ENCODE results near the gene ADCY1. TPM values are rescaled to one million over a fixed set of nuclear protein-coding genes. Genes with fewer than 3 reads are reported as not detected.
A peak's percentile ranks its signal among the peaks of the same experiment; 100 is the strongest.

The ADCY1 gene
- polyA plus RNA-seq, 1 experiment, result 0.26 TPM

DNA sequence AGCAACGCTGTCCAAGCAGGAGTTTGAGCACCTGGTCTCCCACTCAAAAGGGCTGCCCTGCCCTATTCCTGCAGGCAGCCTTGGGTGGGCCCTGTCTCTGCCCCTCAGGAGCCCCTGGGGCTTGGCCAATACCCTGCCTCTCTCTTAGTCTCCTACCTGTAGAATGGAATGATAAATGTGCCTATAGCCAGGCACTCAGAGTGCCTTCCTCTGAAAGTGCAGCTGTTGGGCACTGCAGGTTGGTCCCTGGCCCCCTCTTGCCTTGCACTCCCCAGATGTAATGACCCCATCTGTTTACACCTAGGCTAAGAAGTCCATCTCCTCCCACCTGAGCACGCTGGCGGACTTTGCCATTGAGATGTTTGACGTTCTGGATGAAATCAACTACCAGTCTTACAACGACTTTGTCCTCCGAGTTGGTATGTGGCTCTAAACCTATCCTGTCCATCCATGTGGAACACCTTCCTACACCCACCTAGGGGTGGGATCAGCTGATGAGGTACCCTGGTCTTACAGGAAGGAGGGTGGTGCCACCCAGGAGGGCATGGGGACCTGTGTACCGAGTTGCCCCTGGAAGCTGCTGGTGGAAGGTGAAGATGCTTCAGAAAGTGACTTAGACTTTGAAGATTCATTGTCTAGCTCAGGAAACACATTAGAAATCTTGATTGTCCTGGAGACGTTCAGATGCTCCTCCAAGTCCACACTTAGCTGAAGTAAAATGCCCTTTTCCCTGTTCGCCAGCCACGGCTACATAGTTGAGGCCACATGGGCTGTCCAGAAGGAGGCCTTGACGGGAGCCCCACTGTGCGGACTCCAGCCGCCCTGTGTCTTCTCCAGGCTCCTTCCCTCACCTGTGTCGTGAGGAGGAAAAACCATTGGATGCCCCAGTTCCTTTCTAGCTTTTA is 134.1 kb downstream of the ADCY1 start:
- POLR2A ChIA-PET, result no interaction called here
- H3K36me3 ChIP-seq (ENCODE audit: control insufficient read depth, insufficient read depth, low read length), result no peaks in the 10 kb centered on the region
- CTCF ChIA-PET, result interaction anchor here (0.6 to 1.8 kb wide), 3 partner anchors 45 to 536 kb away, joined by 3 to 5 read pairs (median 3); no protein-coding TSS in a partner anchor
- H3K4me3 ChIP-seq (ENCODE audit: low read depth, low read length), result no peak overlapping the region
- no peak for TF ChIP-seq CTCF (IDR thresholded peaks at IDR 0.05; ENCODE audit: insufficient read depth, low read depth, low read length)
- no peak for DNase-seq (ENCODE audit: low read depth)
- H3K27me3 ChIP-seq (ENCODE audit: control insufficient read depth, insufficient read depth, low read length), result peaks cover 9% of the 10 kb centered on the region

DNA sequence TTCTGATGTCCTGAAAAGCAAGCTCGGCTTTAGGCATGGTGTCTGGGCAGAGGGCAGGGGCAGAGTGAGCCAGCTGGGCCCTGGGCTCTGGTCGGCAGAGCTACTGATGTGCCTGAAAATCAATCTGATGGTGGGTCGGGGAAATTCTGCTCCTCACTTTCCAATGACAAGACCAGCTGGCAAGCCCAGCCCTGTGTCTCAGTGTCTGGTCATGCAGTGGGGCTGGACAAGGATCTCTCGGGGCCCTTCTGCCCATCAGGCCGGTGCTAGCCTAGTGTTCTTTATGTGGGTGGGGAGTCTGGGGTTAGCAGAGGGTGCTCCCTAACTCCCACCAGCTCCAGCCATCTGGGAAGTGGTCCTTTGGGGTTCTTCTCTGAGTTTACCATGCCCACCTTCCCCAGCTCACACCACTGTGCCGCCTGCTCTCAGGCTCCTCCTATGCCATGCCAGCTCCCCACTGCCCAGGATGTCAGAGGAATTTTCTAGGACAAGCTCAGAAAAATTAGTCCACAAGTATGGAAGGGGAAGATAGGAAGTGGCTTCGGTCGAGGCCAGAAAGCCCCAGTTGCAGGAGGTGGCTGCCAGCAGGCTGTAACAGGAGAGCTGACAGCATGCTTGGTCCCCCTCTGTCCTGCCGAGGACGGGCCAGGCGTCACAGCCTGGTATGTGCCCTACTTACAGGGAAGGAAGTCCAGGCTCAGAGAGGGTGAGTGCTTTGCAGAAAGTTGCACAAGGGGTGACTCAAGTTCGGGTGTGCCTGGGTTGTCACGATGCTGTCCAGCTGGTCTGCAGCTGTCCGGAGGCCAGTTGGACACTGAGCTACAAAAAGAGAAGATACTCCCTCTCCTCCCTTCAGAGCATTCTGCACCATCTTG is 135.2 kb downstream of the ADCY1 start:
- Histone ChIP-seq H3K36me3 (ENCODE audit: control insufficient read depth, insufficient read depth, low read length) (no peaks in the 10 kb centered on the region), H3K27me3 (ENCODE audit: control insufficient read depth, insufficient read depth, low read length) (peaks cover 6% of the 10 kb centered on the region), H3K4me3 (ENCODE audit: low read depth, low read length) (no peak overlapping the region)
- ChIA-PET POLR2A (interaction anchor here (0.6 kb wide), 1 partner anchor 26 kb away, joined by 4 read pairs; no protein-coding TSS in a partner anchor), CTCF (interaction anchor here (0.6 to 1.8 kb wide), 3 partner anchors 46 to 538 kb away, joined by 3 to 5 read pairs (median 3); no protein-coding TSS in a partner anchor)
- no peak for TF ChIP-seq CTCF (IDR thresholded peaks at IDR 0.05; ENCODE audit: insufficient read depth, low read depth, low read length)
- peak; percentile 32 for DNase-seq (ENCODE audit: low read depth)

DNA sequence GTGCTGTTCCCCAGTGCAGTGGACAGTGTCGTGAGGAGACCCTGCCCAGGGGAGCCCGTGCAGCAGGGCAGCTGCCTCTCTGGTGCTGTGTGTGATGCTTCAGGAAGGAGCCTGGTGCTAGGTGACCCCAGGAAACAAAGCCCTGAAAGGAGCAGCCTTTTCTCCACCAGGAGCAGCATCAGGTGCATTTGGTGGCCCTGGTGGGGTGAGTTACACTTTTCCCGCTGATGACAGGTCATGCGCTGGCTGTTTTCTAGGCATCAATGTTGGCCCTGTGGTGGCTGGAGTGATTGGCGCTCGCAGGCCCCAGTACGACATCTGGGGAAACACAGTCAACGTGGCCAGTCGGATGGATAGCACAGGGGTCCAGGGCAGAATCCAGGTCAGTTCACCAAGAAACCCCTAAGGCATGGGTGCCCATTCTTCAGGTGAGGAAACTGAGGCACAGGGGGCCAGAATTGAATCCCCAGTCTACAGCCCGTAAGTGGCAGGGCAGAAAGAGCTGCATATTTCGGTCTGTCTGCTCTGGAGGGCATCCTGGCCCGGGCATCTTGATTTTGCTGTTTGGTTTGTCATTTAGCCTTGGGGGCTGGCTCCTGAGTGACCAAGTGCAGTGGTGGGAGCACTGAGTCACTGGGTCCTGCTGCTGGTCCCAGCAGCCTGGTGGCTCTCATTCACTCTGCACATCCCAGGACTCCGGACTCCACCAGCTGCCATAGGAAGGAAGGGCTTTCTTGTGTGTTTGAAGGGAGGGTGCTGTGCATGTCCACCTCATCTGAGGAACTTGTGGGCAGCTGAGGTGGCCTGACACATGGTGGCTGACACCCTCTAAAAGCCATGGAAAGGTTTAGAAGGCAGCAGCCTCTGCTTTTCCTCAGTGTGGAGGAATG is 136.3 kb downstream of the ADCY1 start:
- TF ChIP-seq CTCF (IDR thresholded peaks at IDR 0.05; ENCODE audit: insufficient read depth, low read depth, low read length), result no peak
- peaks cover 6% of the 10 kb centered on the region for H3K27me3 ChIP-seq (ENCODE audit: control insufficient read depth, insufficient read depth, low read length)
- ChIA-PET POLR2A (no interaction called here), CTCF (interaction anchor here (1.8 kb wide), 1 partner anchor 47 kb away, joined by 5 read pairs; no protein-coding TSS in a partner anchor)
- H3K36me3 ChIP-seq (ENCODE audit: control insufficient read depth, insufficient read depth, low read length), result no peaks in the 10 kb centered on the region
- no peak overlapping the region for H3K4me3 ChIP-seq (ENCODE audit: low read depth, low read length)
- no peak for DNase-seq (ENCODE audit: low read depth)

GRCh38 chr7:45711161-45711490 is 137.0 kb downstream of the ADCY1 start:
- no peak for DNase-seq (ENCODE audit: low read depth)
- ChIA-PET POLR2A (no interaction called here), CTCF (no interaction called here)
- Histone ChIP-seq H3K36me3 (ENCODE audit: control insufficient read depth, insufficient read depth, low read length) (no peaks in the 10 kb centered on the region), H3K4me3 (ENCODE audit: low read depth, low read length) (no peak overlapping the region), H3K27me3 (ENCODE audit: control insufficient read depth, insufficient read depth, low read length) (peaks cover 6% of the 10 kb centered on the region)
- no peak for TF ChIP-seq CTCF (IDR thresholded peaks at IDR 0.05; ENCODE audit: insufficient read depth, low read depth, low read length)

Measured in BJ (cell line).